H9 (cell line): ENCODE results near the gene MYH9. TPM values are rescaled to one million over a fixed set of nuclear protein-coding genes. Genes with fewer than 3 reads are reported as not detected.

ENCODE experiments used
- DNase-seq: peaks from one replicate; pipeline ENCODE4 v3.0.0-alpha.2; 2017
- H2AFZ ChIP-seq: one replicate; pipeline ENCODE4 v1.6.1; 2013; ENCODE audit warnings: mild to moderate bottlenecking, low read length, control low read depth, moderate library complexity
- H2AK5ac ChIP-seq: 2 replicates; pipeline ENCODE4 v1.6.1; 2013; ENCODE audit warnings: low read length, control low read depth, mixed read lengths; ENCODE audit not compliant: insufficient read length
- H2BK120ac ChIP-seq: one replicate; pipeline ENCODE4 v1.6.1; 2013; ENCODE audit warnings: low read depth, mild to moderate bottlenecking, low read length, control low read depth, inconsistent platforms; ENCODE audit not compliant: poor library complexity, severe bottlenecking
- H2BK12ac ChIP-seq: 2 replicates; pipeline ENCODE4 v1.6.1; 2013; ENCODE audit warnings: low read length, control low read depth, mixed read lengths, low read depth; ENCODE audit not compliant: insufficient read length
- H2BK15ac ChIP-seq: 2 replicates; pipeline ENCODE4 v1.6.1; 2013; ENCODE audit warnings: low read depth, low read length, control low read depth
- H2BK20ac ChIP-seq: one replicate; pipeline ENCODE4 v1.6.1; 2013; ENCODE audit warnings: low read depth, mild to moderate bottlenecking, low read length, control low read depth, inconsistent platforms; ENCODE audit not compliant: poor library complexity, severe bottlenecking
- H2BK5ac ChIP-seq: 2 replicates; pipeline ENCODE4 v1.6.1; 2013; ENCODE audit warnings: low read length, control low read depth, mixed read lengths; ENCODE audit not compliant: insufficient read length
- H3K14ac ChIP-seq: 2 replicates; pipeline ENCODE4 v1.6.1; 2013; ENCODE audit warnings: low read length, control low read depth; ENCODE audit not compliant: insufficient read depth
- H3K18ac ChIP-seq: 2 replicates; pipeline ENCODE4 v1.6.1; 2013; ENCODE audit warnings: low read depth, mild to moderate bottlenecking, mixed read lengths, low read length, control low read depth; ENCODE audit not compliant: insufficient read length
- H3K23ac ChIP-seq: 2 replicates; pipeline ENCODE4 v1.6.1; 2013; ENCODE audit warnings: low read length, control low read depth, mixed read lengths, low read depth; ENCODE audit not compliant: insufficient read length
- H3K23me2 ChIP-seq: 2 replicates; pipeline ENCODE4 v1.6.1; 2013; ENCODE audit warnings: low read depth, mild to moderate bottlenecking, mixed read lengths, low read length, control low read depth; ENCODE audit not compliant: insufficient read length, poor library complexity, severe bottlenecking
- H3K27ac ChIP-seq: 2 replicates; pipeline ENCODE4 v1.5.1; 2013; ENCODE audit warnings: low read length, control low read depth, mixed read lengths, low read depth; ENCODE audit not compliant: insufficient read length
- H3K27me3 ChIP-seq: 2 replicates; pipeline ENCODE4 v1.6.1; 2013; ENCODE audit warnings: low read length, control low read depth, inconsistent platforms; ENCODE audit not compliant: insufficient read depth
- H3K4ac ChIP-seq: 2 replicates; pipeline ENCODE4 v1.6.1; 2013; ENCODE audit warnings: low read depth, mild to moderate bottlenecking, control low read depth, inconsistent platforms, low read length, moderate library complexity
- H3K4me1 ChIP-seq: 2 replicates; pipeline ENCODE4 v1.6.1; 2013; ENCODE audit warnings: low read length, control low read depth, inconsistent platforms; ENCODE audit not compliant: insufficient read depth
- H3K4me2 ChIP-seq: 2 replicates; pipeline ENCODE4 v1.6.1; 2013; ENCODE audit warnings: low read length, control low read depth, mixed read lengths; ENCODE audit not compliant: insufficient read length, insufficient read depth
- H3K56ac ChIP-seq: 2 replicates; pipeline ENCODE4 v1.6.1; 2013; ENCODE audit warnings: low read depth, mild to moderate bottlenecking, mixed read lengths, low read length, control low read depth; ENCODE audit not compliant: insufficient read length
- H3K79me1 ChIP-seq: 2 replicates; pipeline ENCODE4 v1.6.1; 2013; ENCODE audit warnings: low read depth, mild to moderate bottlenecking, moderate library complexity, low read length, control low read depth, inconsistent platforms; ENCODE audit not compliant: insufficient read depth, poor library complexity, severe bottlenecking
- H3K79me2 ChIP-seq: 2 replicates; pipeline ENCODE4 v1.6.1; 2013; ENCODE audit warnings: low read length, control low read depth, inconsistent platforms; ENCODE audit not compliant: insufficient read depth
- H3K9ac ChIP-seq: 2 replicates; pipeline ENCODE4 v1.6.1; 2013; ENCODE audit warnings: low read length, control low read depth, mixed read lengths; ENCODE audit not compliant: insufficient read length; ENCODE audit errors: extremely low read depth
- H3K9me3 ChIP-seq: one replicate; pipeline ENCODE4 v1.6.1; 2013; ENCODE audit warnings: low read depth, low read length, inconsistent platforms; ENCODE audit not compliant: control insufficient read depth
- H3T11ph ChIP-seq: one replicate; pipeline ENCODE4 v1.6.1; 2013; ENCODE audit warnings: mild to moderate bottlenecking, low read length, control low read depth, inconsistent platforms
- H4K20me1 ChIP-seq: one replicate; pipeline ENCODE4 v1.6.1; 2013; ENCODE audit not compliant: control insufficient read depth, insufficient read length, insufficient read depth
- H4K5ac ChIP-seq: 2 replicates; pipeline ENCODE4 v1.6.1; 2013; ENCODE audit warnings: low read depth, mild to moderate bottlenecking, mixed read lengths, low read length, control low read depth; ENCODE audit not compliant: insufficient read length
- H4K8ac ChIP-seq: replicated peaks from 2 replicates; pipeline ENCODE4 v1.6.1; 2013; ENCODE audit warnings: low read length, control low read depth, mixed read lengths, low read depth; ENCODE audit not compliant: insufficient read length
- H4K91ac ChIP-seq: 2 replicates; pipeline ENCODE4 v1.6.1; 2013; ENCODE audit warnings: low read depth, mild to moderate bottlenecking, moderate library complexity, mixed read lengths, low read length, control low read depth; ENCODE audit not compliant: insufficient read length
- H3K27ac Mint-ChIP-seq, 3 experiments: 2 replicates in 2 of 3; 3 replicates in 1 of 3; pipeline ENCODE4 v1.8.0; 2020 to 2021; ENCODE audit warnings: mixed read lengths in 3 of 3, mild to moderate bottlenecking in 1 of 3, moderate library complexity in 1 of 3
- H3K27me3 Mint-ChIP-seq: 2 replicates; pipeline ENCODE4 v1.8.0; 2021; ENCODE audit warnings: low read depth, mild to moderate bottlenecking, moderate library complexity, mixed read lengths
- H3K36me3 Mint-ChIP-seq, 3 experiments: 2 replicates in 2 of 3; 3 replicates in 1 of 3; pipeline ENCODE4 v1.8.0; 2020 to 2021; ENCODE audit warnings: low read depth in 3 of 3, mixed read lengths in 3 of 3; ENCODE audit not compliant: insufficient read depth in 1 of 3
- H3K4me1 Mint-ChIP-seq, 2 experiments: 2 replicates each; pipeline ENCODE4 v1.8.0; 2020; ENCODE audit warnings: mixed read lengths in 2 of 2
- H3K4me3 Mint-ChIP-seq, 2 experiments: 2 replicates in 1 of 2; 3 replicates in 1 of 2; pipeline ENCODE4 v1.8.0; 2020 to 2021; ENCODE audit warnings: mild to moderate bottlenecking in 2 of 2, mixed read lengths in 2 of 2, moderate library complexity in 1 of 2
- H3K9me3 Mint-ChIP-seq, 2 experiments: 2 replicates in 1 of 2; 3 replicates in 1 of 2; pipeline ENCODE4 v1.8.0; 2020; ENCODE audit warnings: mild to moderate bottlenecking in 2 of 2, mixed read lengths in 2 of 2, moderate library complexity in 1 of 2
- WGBS: extraction: QIAGEN DNeasy Blood & Tissue Kit; methylation state at CpG from one replicate; pipeline ENCODE4 v1.1.7; 2013; ENCODE audit warnings: missing lambda C conversion rate, low lambda C conversion rate, mixed read lengths; ENCODE audit not compliant: insufficient read length; ENCODE audit errors: extremely low coverage; 5-methylcytosine and 5-hydroxymethylcytosine counted together
- total RNA-seq: library from RNA; stranded (reverse); gene quantifications from 2 replicates; pipeline ENCODE4 v1.2.1, GENCODE V29; 2021
- TF ChIP-seq, protein P1 (sequence below): fragments of 200-600 bp; sonication (generic); conservative IDR thresholded peaks from 3 replicates; pipeline ENCODE4 v1.8.0; 2021; ENCODE audit warnings: antibody characterized with exemption, mild to moderate bottlenecking

The MYH9 gene
- total RNA-seq, 1 experiment from 2014 or later: 266 TPM

DNA sequence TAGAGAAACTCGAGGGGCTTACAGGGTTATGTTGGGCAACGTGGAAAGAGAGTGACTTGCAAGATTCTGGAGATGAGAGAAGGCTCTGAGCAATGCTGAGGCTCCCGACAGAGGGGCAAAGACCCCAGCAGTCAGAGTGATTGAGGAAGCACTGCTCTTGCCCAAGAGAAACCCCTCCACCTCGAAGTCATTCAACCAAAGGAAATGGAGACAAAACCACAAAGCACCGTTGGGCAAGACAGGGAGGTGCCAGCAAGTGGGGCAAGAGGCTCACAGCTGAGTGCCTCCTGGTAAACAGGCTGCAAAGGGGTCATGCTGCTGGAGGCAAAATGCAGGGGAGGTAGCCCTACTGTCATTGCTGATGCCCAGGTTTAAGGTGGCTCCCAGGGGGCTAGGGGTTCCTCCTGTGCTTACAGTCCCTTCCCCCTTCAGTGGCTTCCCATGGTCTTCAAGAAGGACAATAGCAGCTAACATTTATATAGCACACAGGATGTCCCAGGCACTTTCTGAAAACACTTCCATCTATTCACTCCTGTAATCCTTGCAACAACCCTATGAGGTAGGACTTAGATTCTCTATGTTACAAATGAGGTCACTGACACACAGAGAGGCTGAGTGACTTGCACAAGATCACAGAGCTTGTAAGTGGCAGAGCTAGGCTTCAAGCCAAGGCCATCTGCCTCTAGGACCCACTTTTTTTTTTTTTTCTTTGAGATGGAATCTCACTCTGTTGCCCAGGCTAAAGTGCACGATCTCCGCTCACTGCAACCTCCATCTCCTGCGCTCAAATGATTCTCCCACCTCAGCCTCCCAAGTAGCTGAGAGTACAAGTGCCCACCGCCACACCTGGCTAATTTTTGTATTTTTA is 18.1 kb upstream of the MYH9 start:
- H3K23me2 ChIP-seq: peaks cover 4% of the 10 kb centered on the region
- Mint-ChIP-seq H3K4me1 (peaks cover 14 to 18% of the 10 kb centered on the region in 2 experiments), H3K36me3 (no peaks in the 10 kb centered on the region), H3K27me3 (no peaks in the 10 kb centered on the region), H3K9me3 (no peaks in the 10 kb centered on the region), H3K4me3 (no peak overlapping the region), H3K27ac (peak overlapping the region in 1 of 3 experiments; percentile 14; a peak in 1 of 7 replicates)
- no peak overlapping the region for H2BK12ac ChIP-seq
- TF ChIP-seq, protein P1, sequence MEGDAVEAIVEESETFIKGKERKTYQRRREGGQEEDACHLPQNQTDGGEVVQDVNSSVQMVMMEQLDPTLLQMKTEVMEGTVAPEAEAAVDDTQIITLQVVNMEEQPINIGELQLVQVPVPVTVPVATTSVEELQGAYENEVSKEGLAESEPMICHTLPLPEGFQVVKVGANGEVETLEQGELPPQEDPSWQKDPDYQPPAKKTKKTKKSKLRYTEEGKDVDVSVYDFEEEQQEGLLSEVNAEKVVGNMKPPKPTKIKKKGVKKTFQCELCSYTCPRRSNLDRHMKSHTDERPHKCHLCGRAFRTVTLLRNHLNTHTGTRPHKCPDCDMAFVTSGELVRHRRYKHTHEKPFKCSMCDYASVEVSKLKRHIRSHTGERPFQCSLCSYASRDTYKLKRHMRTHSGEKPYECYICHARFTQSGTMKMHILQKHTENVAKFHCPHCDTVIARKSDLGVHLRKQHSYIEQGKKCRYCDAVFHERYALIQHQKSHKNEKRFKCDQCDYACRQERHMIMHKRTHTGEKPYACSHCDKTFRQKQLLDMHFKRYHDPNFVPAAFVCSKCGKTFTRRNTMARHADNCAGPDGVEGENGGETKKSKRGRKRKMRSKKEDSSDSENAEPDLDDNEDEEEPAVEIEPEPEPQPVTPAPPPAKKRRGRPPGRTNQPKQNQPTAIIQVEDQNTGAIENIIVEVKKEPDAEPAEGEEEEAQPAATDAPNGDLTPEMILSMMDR: no peak
- H2BK120ac ChIP-seq: no peak overlapping the region
- no peak overlapping the region for H2AFZ ChIP-seq
- no peak overlapping the region for H3K9ac ChIP-seq
- no peak overlapping the region for H2BK15ac ChIP-seq
- no peaks in the 10 kb centered on the region for H3K9me3 ChIP-seq
- H3K4me1 ChIP-seq: no peaks in the 10 kb centered on the region; the same call in 1 of the 2 replicates
- H2BK5ac ChIP-seq: no peak overlapping the region
- H2AK5ac ChIP-seq: no peak overlapping the region
- no peak overlapping the region for H3K14ac ChIP-seq
- no peaks in the 10 kb centered on the region for H4K20me1 ChIP-seq
- H3K4ac ChIP-seq: no peak overlapping the region
- H4K91ac ChIP-seq: no peak overlapping the region
- no peak overlapping the region for H3K18ac ChIP-seq
- no peak overlapping the region for H3K27ac ChIP-seq
- no peak overlapping the region for H4K5ac ChIP-seq
- H3K27me3 ChIP-seq: no peaks in the 10 kb centered on the region
- H3K79me1 ChIP-seq: no peaks in the 10 kb centered on the region
- H3T11ph ChIP-seq: no peak overlapping the region
- no CpG with 5 or more reads among the region's 9 CpGs for whole genome bisulfite sequencing
- H3K79me2 ChIP-seq: no peaks in the 10 kb centered on the region
- H3K56ac ChIP-seq: no peak overlapping the region
- H3K4me2 ChIP-seq: no peak overlapping the region
- no peak overlapping the region for H2BK20ac ChIP-seq
- H4K8ac ChIP-seq: no peak overlapping the region
- no peak overlapping the region for H3K23ac ChIP-seq
- DNase-seq: no peak
